ENCODE data around the gene RHEB.

Gene RHEB

GRCh38 chr7:151447312-151447711 is 72.4 kb downstream of the RHEB start:
- no peak for DNase-seq

- DNase-seq, result no peak
Observed at GRCh38 chr7:151446412-151446811, 73.3 kb downstream of the RHEB start.

- DNase-seq, result no peak
Observed at GRCh38 chr7:151444632-151445031, 75.1 kb downstream of the RHEB start.

GRCh38 chr7:151442776-151443496 is 76.8 kb downstream of the RHEB start:
- DNase-seq, result no peak

- DNase-seq, result no peak
Observed at GRCh38 chr7:151440799-151441445, 78.8 kb downstream of the RHEB start.

GRCh38 chr7:151439855-151440798 is 79.6 kb downstream of the RHEB start, which contains the start of gene CRYGN:
TSS of gene CRYGN (minus strand) at chr7:151440141. CDS start at chr7:151439917, 224 bp downstream.
- no peak for DNase-seq

GRCh38 chr7:151438864-151439601 is 80.7 kb downstream of the RHEB start:
- DNase-seq, result no peak

- DNase-seq, result no peak
Observed at GRCh38 chr7:151437866-151438516, 81.7 kb downstream of the RHEB start.

GRCh38 chr7:151437159-151437553 is 82.5 kb downstream of the RHEB start:
- no peak for DNase-seq

GRCh38 chr7:151436446-151437158 is 83.1 kb downstream of the RHEB start:
- no peak for DNase-seq

- no peak for DNase-seq
Observed at GRCh38 chr7:151435971-151436370, 83.7 kb downstream of the RHEB start.

- no peak for DNase-seq
Observed at GRCh38 chr7:151435103-151435916, 84.4 kb downstream of the RHEB start.

GRCh38 chr7:151434549-151434948 is 85.1 kb downstream of the RHEB start:
- DNase-seq, result no peak

GRCh38 chr7:151433721-151434400 is 85.8 kb downstream of the RHEB start:
- DNase-seq, result no peak

GRCh38 chr7:151432658-151433521 is 86.8 kb downstream of the RHEB start:
- no peak for DNase-seq

GRCh38 chr7:151431768-151432311 is 87.9 kb downstream of the RHEB start:
- DNase-seq, result no peak

GRCh38 chr7:151431281-151431767 is 88.4 kb downstream of the RHEB start:
- DNase-seq, result no peak
